ENCODE measurements around the gene QSER1. TPM values are rescaled to one million over a fixed set of nuclear protein-coding genes. Genes with fewer than 3 reads are reported as not detected.
"Not testable (repeated sequence)": the region's sequence is repeated elsewhere in the genome, so short reads cannot be mapped to it uniquely, and the experiment has no call there.

QSER1 gene
- total RNA-seq, 2 experiments from 2014 or later = 11.8 to 16.6 TPM

- H3K27ac Mint-ChIP-seq = no peak overlapping the region
- peaks cover 1% of the 10 kb centered on the region for H3K36me3 Mint-ChIP-seq (ENCODE audit: low read depth)
- ATAC-seq (no peak), DNase-seq (peak; percentile 50)
- ChIA-PET POLR2A (no interaction called here), CTCF (interaction anchor here (0.5 to 0.7 kb wide), 2 partner anchors 23 to 551 kb away, joined by 3 read pairs; no protein-coding TSS in a partner anchor)
- intact Hi-C loops (cut with DNase I, micrococcal nuclease) = no loop called here
- H3K4me3 Mint-ChIP-seq = no peak overlapping the region
- H3K4me1 Mint-ChIP-seq = no peaks in the 10 kb centered on the region
- peaks cover 5% of the 10 kb centered on the region for H3K9me3 Mint-ChIP-seq (ENCODE audit: low read depth)
- peaks cover 4% of the 10 kb centered on the region for H3K27me3 Mint-ChIP-seq
Measured at GRCh38 chr11:32870676-32871075, 21.9 kb upstream of the QSER1 start.

- ATAC-seq (no peak), DNase-seq (no peak)
- Mint-ChIP-seq H3K36me3 (ENCODE audit: low read depth) (peaks cover 1% of the 10 kb centered on the region), H3K9me3 (ENCODE audit: low read depth) (no peaks in the 10 kb centered on the region), H3K27me3 (peaks cover 4% of the 10 kb centered on the region), H3K4me1 (no peaks in the 10 kb centered on the region), H3K4me3 (no peak overlapping the region), H3K27ac (no peak overlapping the region)
- intact Hi-C loops (cut with DNase I, micrococcal nuclease) = no loop called here
- POLR2A ChIA-PET = no interaction called here
- CTCF ChIA-PET = interaction anchor here (0.6 kb wide), 1 partner anchor 149 kb away, joined by 3 read pairs; no protein-coding TSS in a partner anchor
Measured at GRCh38 chr11:32874132-32874531, 18.5 kb upstream of the QSER1 start.

- Mint-ChIP-seq H3K27ac (no peak overlapping the region), H3K4me3 (no peak overlapping the region), H3K9me3 (ENCODE audit: low read depth) (no peaks in the 10 kb centered on the region), H3K4me1 (no peaks in the 10 kb centered on the region), H3K27me3 (peaks cover 1% of the 10 kb centered on the region), H3K36me3 (ENCODE audit: low read depth) (no peaks in the 10 kb centered on the region)
- CTCF ChIA-PET = interaction anchor here (0.6 kb wide), 1 partner anchor 78 kb away, joined by 4 read pairs; no protein-coding TSS in a partner anchor
- ATAC-seq = no peak
- intact Hi-C loops (cut with DNase I, micrococcal nuclease) = no loop called here
- POLR2A ChIA-PET = no interaction called here
- no peak for DNase-seq
Measured at GRCh38 chr11:32881286-32881685, 11.3 kb upstream of the QSER1 start.

GRCh38 chr11:32883421-32883820 lies 9.2 kb upstream of the QSER1 start:
- no peaks in the 10 kb centered on the region for H3K4me1 Mint-ChIP-seq

GRCh38 chr11:32884023-32884422 lies 8.6 kb upstream of the QSER1 start:
- no peak for DNase-seq
- Mint-ChIP-seq H3K9me3 (ENCODE audit: low read depth) (no peaks in the 10 kb centered on the region), H3K27me3 (no peaks in the 10 kb centered on the region), H3K27ac (no peak overlapping the region), H3K4me3 (no peak overlapping the region), H3K36me3 (ENCODE audit: low read depth) (no peaks in the 10 kb centered on the region), H3K4me1 (no peaks in the 10 kb centered on the region)
- no peak for ATAC-seq
- CTCF ChIA-PET = interaction anchor here (0.7 to 1.2 kb wide), 3 partner anchors 176 to 470 kb away, joined by 3 to 4 read pairs (median 3); no protein-coding TSS in a partner anchor
- POLR2A ChIA-PET = no interaction called here
- intact Hi-C loops (cut with DNase I, micrococcal nuclease) = no loop called here

More at GRCh38 chr11:32883421-32883820, 9.2 kb upstream of the QSER1 start:
- Mint-ChIP-seq H3K36me3 (ENCODE audit: low read depth) (no peaks in the 10 kb centered on the region), H3K27ac (no peak overlapping the region), H3K4me3 (no peak overlapping the region), H3K27me3 (no peaks in the 10 kb centered on the region), H3K9me3 (ENCODE audit: low read depth) (no peaks in the 10 kb centered on the region)
- intact Hi-C loops (cut with DNase I, micrococcal nuclease) = no loop called here
- ChIA-PET CTCF (interaction anchor here (0.7 to 1.2 kb wide), 2 partner anchors 177 to 227 kb away, joined by 3 to 4 read pairs; no protein-coding TSS in a partner anchor), POLR2A (no interaction called here)
- ATAC-seq (no peak), DNase-seq (no peak)

- H3K9me3 Mint-ChIP-seq (ENCODE audit: low read depth) = no peaks in the 10 kb centered on the region
- H3K27me3 Mint-ChIP-seq = no peaks in the 10 kb centered on the region
- ATAC-seq = peak; percentile 70
- CTCF ChIA-PET = interaction anchor here (0.6 to 0.7 kb wide), 2 partner anchors 52 to 471 kb away, joined by 3 read pairs; no protein-coding TSS in a partner anchor
- DNase-seq = peak; percentile 17
- H3K4me3 Mint-ChIP-seq = no peak overlapping the region
- no peaks in the 10 kb centered on the region for H3K4me1 Mint-ChIP-seq
- POLR2A ChIA-PET = no interaction called here
- intact Hi-C loops (cut with DNase I, micrococcal nuclease) = no loop called here
- H3K36me3 Mint-ChIP-seq (ENCODE audit: low read depth) = no peaks in the 10 kb centered on the region
- H3K27ac Mint-ChIP-seq = no peak overlapping the region
Measured at GRCh38 chr11:32884770-32885384, 7.7 kb upstream of the QSER1 start.

- H3K36me3 Mint-ChIP-seq (ENCODE audit: low read depth) = no peaks in the 10 kb centered on the region
- intact Hi-C loops (cut with DNase I, micrococcal nuclease) = no loop called here
- ChIA-PET POLR2A (no interaction called here), CTCF (interaction anchor here (0.6 to 1.3 kb wide), 4 partner anchors 10 to 69 kb away, joined by 3 to 4 read pairs (median 3); no protein-coding TSS in a partner anchor)
- no peaks in the 10 kb centered on the region for H3K9me3 Mint-ChIP-seq (ENCODE audit: low read depth)
- ATAC-seq (no peak), DNase-seq (no peak)
- H3K4me1 Mint-ChIP-seq = no peaks in the 10 kb centered on the region
- no peak overlapping the region for H3K4me3 Mint-ChIP-seq
- no peaks in the 10 kb centered on the region for H3K27me3 Mint-ChIP-seq
- no peak overlapping the region for H3K27ac Mint-ChIP-seq
Measured at GRCh38 chr11:32885556-32885955, 7.1 kb upstream of the QSER1 start.

GRCh38 chr11:32886180-32886579 lies 6.4 kb upstream of the QSER1 start:
- ChIA-PET CTCF (interaction anchor here (0.6 to 1.3 kb wide), 4 partner anchors 9 to 70 kb away, joined by 3 to 4 read pairs (median 3); no protein-coding TSS in a partner anchor), POLR2A (no interaction called here)
- no peak overlapping the region for H3K27ac Mint-ChIP-seq
- H3K4me3 Mint-ChIP-seq = no peak overlapping the region
- DNase-seq (no peak), ATAC-seq (no peak)
- intact Hi-C loops (cut with DNase I, micrococcal nuclease) = no loop called here
- no peaks in the 10 kb centered on the region for H3K9me3 Mint-ChIP-seq (ENCODE audit: low read depth)
- peaks cover under 1% of the 10 kb centered on the region for H3K4me1 Mint-ChIP-seq
- H3K27me3 Mint-ChIP-seq = no peaks in the 10 kb centered on the region
- H3K36me3 Mint-ChIP-seq (ENCODE audit: low read depth) = no peaks in the 10 kb centered on the region

GRCh38 chr11:32887707-32888383 lies 4.8 kb upstream of the QSER1 start:
- ATAC-seq; H3K27ac Mint-ChIP-seq; H3K4me3 Mint-ChIP-seq; H3K9me3 Mint-ChIP-seq (ENCODE audit: low read depth); H3K27me3 Mint-ChIP-seq; POLR2A ChIA-PET; H3K36me3 Mint-ChIP-seq (ENCODE audit: low read depth); DNase-seq; intact Hi-C loops (cut with DNase I, micrococcal nuclease); CTCF ChIA-PET: not testable (repeated sequence)
- H3K4me1 Mint-ChIP-seq = peaks cover 11% of the 10 kb centered on the region

- H3K27ac Mint-ChIP-seq; DNase-seq; POLR2A ChIA-PET; H3K9me3 Mint-ChIP-seq (ENCODE audit: low read depth); H3K36me3 Mint-ChIP-seq (ENCODE audit: low read depth); CTCF ChIA-PET; ATAC-seq; intact Hi-C loops (cut with DNase I, micrococcal nuclease); H3K4me3 Mint-ChIP-seq; H3K27me3 Mint-ChIP-seq: not testable (repeated sequence)
- peaks cover 11% of the 10 kb centered on the region for H3K4me1 Mint-ChIP-seq
Measured at GRCh38 chr11:32888384-32888710, 4.3 kb upstream of the QSER1 start.

GRCh38 chr11:32888805-32889204 lies 3.8 kb upstream of the QSER1 start:
- Mint-ChIP-seq H3K27ac (no peak overlapping the region), H3K36me3 (ENCODE audit: low read depth) (no peaks in the 10 kb centered on the region), H3K4me3 (no peak overlapping the region), H3K9me3 (ENCODE audit: low read depth) (no peaks in the 10 kb centered on the region), H3K4me1 (peaks cover 11% of the 10 kb centered on the region), H3K27me3 (no peaks in the 10 kb centered on the region)
- ATAC-seq (no peak), DNase-seq (no peak)
- intact Hi-C loops (cut with DNase I, micrococcal nuclease) = no loop called here
- CTCF ChIA-PET = no interaction called here
- POLR2A ChIA-PET = interaction anchor here (0.6 kb wide), 1 partner anchor 15 kb away, joined by 8 read pairs; no protein-coding TSS in a partner anchor
